H1 (cell line): ENCODE results near the gene S100A16. TPM values are rescaled to one million over a fixed set of nuclear protein-coding genes. Genes with fewer than 3 reads are reported as not detected.

Experiments
- CHD7 ChIP-seq: fragments of 300-600 bp; sonication (generic); IDR thresholded peaks from 2 replicates; pipeline ENCODE4 v1.7.1; 2012; ENCODE audit warnings: low read length, moderate library complexity, mild to moderate bottlenecking, inconsistent platforms; ENCODE audit not compliant: insufficient replicate concordance
- E2F6 ChIP-seq: IDR thresholded peaks from 2 replicates; pipeline ENCODE4 v1.6.1; 2012; ENCODE audit warnings: inconsistent platforms
- NRF1 ChIP-seq: IDR thresholded peaks from 2 replicates; pipeline ENCODE4 v1.6.1; 2011; ENCODE audit warnings: mild to moderate bottlenecking, low read depth, low read length, improper control_type of control experiment
- TBP ChIP-seq: IDR thresholded peaks from 2 replicates; pipeline ENCODE4 v1.6.1; 2011; ENCODE audit warnings: low read depth, low read length, improper control_type of control experiment
- polyA plus RNA-seq, 7 experiments: library from polyadenylated mRNA; depleted of rRNA in 3 of 7; stranded (reverse) in 5 of 7; unstranded in 2 of 7; fragments of >200 nt in 5 of 7; fragments of 200-250 nt in 2 of 7; gene quantifications; 1 replicate in 5 of 7; 2 replicates in 1 of 7; 4 replicates in 1 of 7; pipeline versions ENCODE4 v1.2.1 to v1.2.3, GENCODE V29; 2011 to 2013; ENCODE audit warnings: missing spikeins in 2 of 7, mixed read lengths in 2 of 7
- total RNA-seq: library from RNA; stranded (reverse); fragmentation: NEBNext Ultra II Directional; extraction: Animal tissue kit (Norgen Biotek cat#: 25700); gene quantifications from 2 replicates; pipeline ENCODE4 v1.2.1, GENCODE V29; 2021

Gene S100A16
- total and polyA plus RNA-seq, 2 of the 8 experiments (the other 6 are each of a cell fraction or from before 2014, with no cell fraction given): 14.9 to 61.4 TPM

GRCh38 chr1:153626477-153626903 is 13.6 kb upstream of the S100A16 start (continued):
- no peak for TF ChIP-seq CHD7
- no peak for TF ChIP-seq NRF1
- TF ChIP-seq E2F6: no peak
- TF ChIP-seq TBP: no peak
